GM18858 (cell line): Measurements from ENCODE around the gene BCAS3.
"Not testable (repeated sequence)": the region's sequence is repeated elsewhere in the genome, so short reads cannot be mapped to it uniquely, and the experiment has no call there.

Experiments
- ATAC-seq: cut with Tn5 transposase; IDR thresholded peaks from one replicate; pipeline ENCODE4 v1.9.1; 2021; ENCODE audit not compliant: unreplicated experiment

The BCAS3 gene

GRCh38 chr17:60989379-60989778, 311.7 kb downstream of the BCAS3 start:
- no peak for ATAC-seq

- ATAC-seq, result no peak
These were observed 312.2 kb downstream of the BCAS3 start for GRCh38 chr17:60989846-60990245.

- no peak for ATAC-seq
These were observed 315.8 kb downstream of the BCAS3 start for GRCh38 chr17:60993497-60993896.

GRCh38 chr17:60995680-60996079, 318.0 kb downstream of the BCAS3 start:
- no peak for ATAC-seq

- no peak for ATAC-seq
These were observed 323.3 kb downstream of the BCAS3 start for GRCh38 chr17:61000911-61001310.

GRCh38 chr17:61002316-61002736, 324.7 kb downstream of the BCAS3 start:
- no peak for ATAC-seq

- no peak for ATAC-seq
These were observed 327.7 kb downstream of the BCAS3 start for GRCh38 chr17:61005358-61005757.

- not testable (repeated sequence) for ATAC-seq
These were observed 328.3 kb downstream of the BCAS3 start for GRCh38 chr17:61005958-61006357.

- no peak for ATAC-seq
These were observed 330.3 kb downstream of the BCAS3 start for GRCh38 chr17:61007980-61008379.

GRCh38 chr17:61009663-61010062, 332.0 kb downstream of the BCAS3 start:
- no peak for ATAC-seq

- ATAC-seq, result no peak
These were observed 333.1 kb downstream of the BCAS3 start for GRCh38 chr17:61010661-61011170.

GRCh38 chr17:61011251-61011650, 333.6 kb downstream of the BCAS3 start:
- ATAC-seq, result no peak

GRCh38 chr17:61015966-61016365, 338.3 kb downstream of the BCAS3 start:
- ATAC-seq, result no peak

- no peak for ATAC-seq
These were observed 339.8 kb downstream of the BCAS3 start for GRCh38 chr17:61017317-61018006.

- ATAC-seq, result no peak
These were observed 341.3 kb downstream of the BCAS3 start for GRCh38 chr17:61018938-61019337.

GRCh38 chr17:61023996-61024395, 346.3 kb downstream of the BCAS3 start:
- no peak for ATAC-seq

- no peak for ATAC-seq
These were observed 349.2 kb downstream of the BCAS3 start for GRCh38 chr17:61026818-61027217.

- no peak for ATAC-seq
These were observed 351.5 kb downstream of the BCAS3 start for GRCh38 chr17:61029181-61029580.

GRCh38 chr17:61040666-61041065, 363.0 kb downstream of the BCAS3 start:
- no peak for ATAC-seq

- ATAC-seq, result not testable (repeated sequence)
These were observed 364.7 kb downstream of the BCAS3 start for GRCh38 chr17:61042348-61042747.

GRCh38 chr17:61047515-61047914, 369.9 kb downstream of the BCAS3 start:
- ATAC-seq, result no peak

GRCh38 chr17:61048376-61049106, 370.9 kb downstream of the BCAS3 start:
- no peak for ATAC-seq
